IPS-NIHi7 (cell line): ENCODE measurements around the gene AGO4.
"Not testable (repeated sequence)": the region's sequence is repeated elsewhere in the genome, so short reads cannot be mapped to it uniquely, and the experiment has no call there.

ENCODE experiments used
- DNase-seq: peaks from one replicate; pipeline ENCODE4 v3.0.0; 2012; ENCODE audit warnings: mixed read lengths; ENCODE audit errors: extremely low spot score

The AGO4 gene

DNA sequence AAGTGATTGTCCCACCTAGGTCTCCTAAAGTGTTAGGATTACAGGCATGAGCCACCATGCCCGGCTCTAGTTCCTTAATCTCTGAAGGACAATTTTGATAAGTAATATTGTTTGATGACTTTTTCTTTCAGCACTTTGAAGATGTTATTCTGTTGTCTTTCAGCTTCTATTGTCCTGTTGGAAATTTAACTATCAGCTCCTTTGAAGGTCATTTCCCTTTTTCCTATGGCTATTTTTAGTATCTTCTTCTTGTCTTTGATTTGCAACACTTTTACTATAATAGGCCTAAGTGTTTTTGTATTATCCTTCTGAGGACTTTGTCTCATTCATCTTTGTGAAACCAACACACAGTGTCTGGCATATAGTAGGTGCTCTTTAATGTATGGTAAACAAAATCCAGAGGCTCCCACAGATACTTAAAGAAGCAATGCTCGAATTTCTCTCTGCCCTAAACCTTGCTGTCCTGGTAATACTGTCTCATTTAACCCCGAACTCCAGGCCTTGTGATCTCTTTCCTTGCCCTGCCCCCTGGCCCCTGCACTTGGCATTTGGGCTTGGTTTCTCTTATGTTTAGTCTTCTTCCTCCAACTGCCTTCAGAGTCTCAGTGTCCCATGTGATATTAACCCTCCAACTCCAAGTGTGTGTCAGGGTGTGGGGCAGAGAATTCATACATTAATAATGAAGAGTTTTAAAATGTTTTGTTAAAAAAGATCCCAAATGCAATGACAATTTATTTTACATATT is 56.2 kb downstream of the AGO4 start:
- no peak for DNase-seq

DNA sequence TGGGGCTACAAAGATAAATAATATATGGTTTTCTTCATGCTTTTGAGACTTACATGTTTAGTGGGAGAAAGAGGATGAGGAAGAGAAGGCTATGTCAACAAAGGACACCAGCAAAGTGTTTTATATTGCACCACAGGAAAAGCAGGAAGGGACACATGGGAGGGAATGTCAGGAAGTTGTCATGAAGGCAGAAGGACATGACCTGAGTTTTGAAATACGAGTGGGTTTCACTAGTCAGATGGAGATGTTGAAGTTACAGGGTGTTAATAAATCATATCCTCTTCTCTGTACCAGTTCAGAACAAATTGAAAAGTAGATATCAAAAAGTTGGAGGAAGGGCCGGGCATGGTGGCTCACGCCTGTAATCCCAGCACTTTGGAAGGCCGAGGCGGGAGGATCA is 57.0 kb downstream of the AGO4 start:
- no peak for DNase-seq

DNA sequence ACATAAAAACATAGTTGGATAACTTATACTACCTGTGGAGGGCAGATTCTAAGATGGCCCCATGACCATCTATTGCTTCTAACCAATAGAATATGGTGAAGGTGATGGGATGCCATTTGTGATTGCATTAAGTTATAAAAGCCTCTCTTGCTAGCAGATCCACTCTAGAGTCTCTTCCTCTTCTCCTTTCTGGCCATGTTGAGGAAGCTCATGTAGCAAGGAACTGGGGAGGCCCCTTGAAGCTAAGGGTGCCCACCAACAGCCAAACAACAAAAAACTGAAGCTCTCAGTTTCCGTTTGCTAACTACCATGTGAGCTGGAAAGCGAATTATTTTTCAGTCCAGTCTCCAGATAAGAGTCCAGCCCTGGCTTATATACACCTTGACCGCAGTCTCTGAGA is 59.2 kb downstream of the AGO4 start:
- DNase-seq, result no peak

DNA sequence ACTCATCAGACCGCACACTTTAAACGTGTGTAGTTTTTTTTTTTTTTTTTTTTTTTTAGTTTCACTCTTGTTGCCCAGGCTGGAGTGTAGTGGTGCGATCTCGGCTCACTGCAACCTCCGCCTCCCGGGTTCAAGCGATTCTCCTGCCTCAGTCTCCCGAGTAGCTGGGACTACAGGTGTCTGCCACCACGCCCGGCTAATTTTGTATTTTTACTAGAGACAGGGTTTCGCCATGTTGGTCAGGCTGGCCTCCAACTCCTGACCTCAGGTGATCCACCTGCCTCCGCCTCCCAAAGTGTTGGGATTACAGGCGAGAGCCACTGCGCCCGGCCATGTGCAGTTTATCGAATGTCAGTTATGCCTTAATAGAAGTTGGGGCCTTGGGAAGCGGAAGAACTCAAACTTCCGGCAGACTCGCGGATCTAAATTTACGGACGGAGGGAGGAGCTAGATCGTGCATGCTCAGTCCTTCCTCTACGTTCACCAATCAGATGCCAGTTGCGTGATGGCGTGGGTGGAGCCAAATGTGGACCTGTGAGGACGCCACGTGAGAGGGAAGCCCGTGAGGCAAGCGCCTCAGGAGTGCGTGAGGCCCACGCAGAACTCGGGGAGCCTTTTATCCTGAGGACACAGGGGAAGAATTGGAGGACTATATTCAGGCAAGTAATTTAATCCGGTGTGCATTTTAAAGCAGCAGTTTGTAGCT is 61.6 kb downstream of the AGO4 start:
- DNase-seq, result peak; percentile 30

DNA sequence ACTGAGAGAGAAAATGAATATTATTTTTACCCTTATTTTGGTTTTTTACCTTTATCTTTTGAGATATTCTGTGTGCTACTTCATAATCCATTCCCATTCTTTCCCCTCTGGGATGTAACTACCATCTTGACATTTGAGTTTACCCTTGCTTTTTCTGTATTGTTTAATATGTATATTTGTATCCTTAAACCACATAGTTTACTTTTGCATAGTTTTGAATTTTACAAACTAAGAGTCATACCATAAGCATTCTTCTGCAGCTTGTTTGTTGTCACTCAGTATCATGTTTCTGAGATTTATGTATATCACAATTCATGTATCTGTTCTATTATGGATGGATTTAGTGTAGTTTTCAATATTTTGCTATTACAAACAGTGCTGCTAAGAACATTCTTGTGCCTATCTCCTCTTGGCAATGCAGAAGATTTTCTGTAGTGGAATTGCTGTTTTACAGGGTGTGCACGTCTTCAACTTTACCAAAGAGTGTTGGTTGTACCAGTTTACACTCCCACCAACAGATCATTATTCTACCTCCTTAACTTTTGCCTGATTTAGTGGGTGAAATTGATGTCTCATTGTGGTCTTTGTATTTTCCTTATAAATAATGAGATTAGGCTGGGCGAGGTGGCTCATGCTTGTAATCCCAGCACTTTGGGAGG is 63.0 kb downstream of the AGO4 start:
- no peak for DNase-seq

DNA sequence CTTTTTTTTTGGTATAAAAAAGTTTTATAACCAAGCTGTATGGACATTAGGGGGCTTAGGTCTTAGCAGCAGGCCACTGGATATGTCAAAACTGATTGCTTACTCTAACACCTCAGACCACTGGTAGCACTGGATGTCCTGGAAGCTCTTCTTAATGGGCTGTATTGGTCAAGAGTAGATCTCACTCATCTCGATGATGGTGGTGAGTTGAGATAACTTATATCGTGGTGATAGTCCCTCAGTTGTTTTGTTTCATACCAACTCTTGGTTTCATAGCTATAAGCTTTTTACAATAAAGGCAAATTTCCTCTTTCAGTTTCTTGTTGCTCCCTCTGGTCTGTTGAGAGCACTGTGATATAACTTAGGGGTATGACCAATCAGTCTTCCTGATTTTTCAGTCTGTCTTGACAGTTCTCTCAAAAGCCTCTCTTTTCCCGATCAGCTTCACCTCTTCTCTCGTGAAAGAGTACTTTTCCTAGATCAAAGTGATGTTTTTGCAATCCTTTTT is 65.5 kb downstream of the AGO4 start:
- DNase-seq, result no peak

GRCh38 chr1:35874115-35874514 is 66.3 kb downstream of the AGO4 start:
- not testable (repeated sequence) for DNase-seq

DNA sequence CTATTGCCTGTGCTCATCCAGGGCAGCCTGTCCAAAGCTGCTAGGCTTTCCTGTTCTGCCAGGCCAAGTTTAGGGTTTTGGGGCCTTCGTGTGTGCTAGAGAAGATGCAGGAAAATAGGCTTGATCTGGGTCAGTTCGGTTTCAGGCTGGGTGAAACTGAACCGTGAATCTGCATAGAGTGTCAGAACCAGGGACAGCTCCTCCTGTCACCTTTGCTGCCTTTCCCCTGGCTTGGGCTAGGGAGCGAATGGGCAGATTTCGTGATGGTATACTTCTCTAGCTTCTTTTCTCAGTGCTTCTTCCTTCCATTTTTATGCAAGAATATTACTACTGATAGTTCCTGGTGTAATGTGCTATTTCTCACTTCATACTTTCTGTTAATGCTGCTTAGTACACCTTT is 69.2 kb downstream of the AGO4 start:
- DNase-seq, result peak; percentile 77

GRCh38 chr1:35881850-35882273 is 74.0 kb downstream of the AGO4 start:
- no peak for DNase-seq

- DNase-seq, result no peak
These were observed 74.7 kb downstream of the AGO4 start for GRCh38 chr1:35882586-35882944.

GRCh38 chr1:35882945-35883634 is 75.3 kb downstream of the AGO4 start, which contains the start of gene AGO1:
AGO1 (plus strand) TSS chr1:35883209; CDS start chr1:35883422, 213 bp downstream.
- DNase-seq, result peak; percentile 100

GRCh38 chr1:35883635-35884101 is 75.9 kb downstream of the AGO4 start:
- peak; percentile 85 for DNase-seq

DNA sequence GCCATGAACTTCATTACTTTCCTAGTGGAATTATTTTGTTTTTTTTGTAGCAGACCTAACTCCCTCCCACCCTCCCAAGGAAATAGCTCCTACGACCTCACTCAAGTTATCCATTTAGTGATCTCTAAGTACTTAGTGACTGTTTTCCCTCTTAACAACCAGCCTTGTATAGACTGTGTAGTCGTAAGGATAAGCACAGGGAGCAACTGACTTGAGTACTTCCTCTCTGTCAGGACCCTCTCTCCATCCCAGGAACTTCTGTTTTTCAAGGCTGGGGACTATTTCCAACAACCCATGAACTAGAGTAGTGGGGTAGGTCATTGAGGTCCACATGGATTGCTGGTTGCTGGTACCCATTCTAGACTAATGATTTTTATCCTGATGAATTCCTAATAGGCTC is 77.1 kb downstream of the AGO4 start:
- no peak for DNase-seq

DNA sequence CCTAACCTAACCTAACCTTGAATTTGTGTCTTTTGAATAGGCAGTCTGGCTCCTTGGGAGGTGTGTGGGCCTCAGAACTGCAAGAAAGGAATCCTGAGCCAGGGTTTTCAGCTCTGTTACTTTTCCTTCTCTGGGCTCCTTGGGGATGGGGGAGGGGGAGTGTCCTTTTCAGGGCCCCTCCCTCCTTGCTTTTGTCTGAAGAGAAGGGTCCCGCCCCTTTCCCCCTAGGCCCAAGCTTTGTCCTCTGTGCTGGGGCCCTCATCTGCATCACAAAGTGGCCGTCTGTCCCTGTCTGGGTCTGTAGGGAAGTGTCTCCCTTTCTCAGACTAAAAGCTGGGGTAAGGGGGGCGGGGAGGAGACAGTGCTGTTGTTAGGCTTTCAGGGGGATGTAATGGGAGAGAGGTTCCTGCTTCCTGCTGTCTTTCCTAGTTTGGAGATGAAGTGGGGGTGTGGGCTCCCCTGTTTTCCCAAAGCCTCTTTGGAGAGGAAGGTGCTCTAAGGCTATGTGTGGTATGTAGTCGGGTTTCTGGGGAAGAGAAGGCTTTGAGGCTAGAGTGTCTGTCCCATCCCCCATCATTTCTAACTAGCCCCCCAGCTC is 78.2 kb downstream of the AGO4 start:
- peak; percentile 94 for DNase-seq

- DNase-seq, result peak; percentile 65
These were observed 79.0 kb downstream of the AGO4 start for GRCh38 chr1:35886577-35887431.

GRCh38 chr1:35887508-35887907 is 79.7 kb downstream of the AGO4 start:
- no peak for DNase-seq

DNA sequence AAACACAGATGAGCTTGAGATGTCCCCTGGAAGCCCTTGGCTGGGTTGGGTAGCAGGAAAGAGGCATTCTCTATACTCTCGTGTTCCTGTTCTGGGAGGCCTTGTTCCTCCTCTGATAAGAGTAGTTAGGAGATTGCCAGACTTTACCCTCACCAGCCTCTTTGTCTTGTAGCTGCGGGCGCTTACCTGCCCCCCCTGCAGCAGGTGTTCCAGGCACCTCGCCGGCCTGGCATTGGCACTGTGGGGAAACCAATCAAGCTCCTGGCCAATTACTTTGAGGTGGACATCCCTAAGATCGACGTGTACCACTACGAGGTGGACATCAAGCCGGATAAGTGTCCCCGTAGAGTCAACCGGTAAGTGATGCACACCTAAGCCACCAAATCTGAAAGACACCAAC is 80.4 kb downstream of the AGO4 start:
- DNase-seq, result no peak

DNA sequence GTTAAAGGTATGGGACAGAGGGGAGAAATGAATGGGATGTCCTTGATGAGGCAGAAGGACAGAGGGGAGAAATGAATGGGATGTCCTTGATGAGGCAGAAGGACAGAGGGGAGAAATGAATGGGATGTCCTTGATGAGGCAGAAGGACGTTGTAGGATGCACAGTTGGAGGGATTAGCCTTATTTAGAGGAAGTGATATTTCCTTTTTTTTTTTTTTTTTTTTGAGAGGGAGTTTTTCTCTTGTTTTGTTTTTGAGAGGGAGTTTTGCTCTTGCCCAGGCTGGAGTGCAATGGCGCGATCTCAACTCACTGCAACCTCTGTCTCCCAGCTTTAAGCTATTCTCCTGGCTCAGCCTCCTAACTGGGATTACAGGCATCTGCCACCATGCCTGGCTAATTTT is 81.2 kb downstream of the AGO4 start:
- not testable (repeated sequence) for DNase-seq

DNA sequence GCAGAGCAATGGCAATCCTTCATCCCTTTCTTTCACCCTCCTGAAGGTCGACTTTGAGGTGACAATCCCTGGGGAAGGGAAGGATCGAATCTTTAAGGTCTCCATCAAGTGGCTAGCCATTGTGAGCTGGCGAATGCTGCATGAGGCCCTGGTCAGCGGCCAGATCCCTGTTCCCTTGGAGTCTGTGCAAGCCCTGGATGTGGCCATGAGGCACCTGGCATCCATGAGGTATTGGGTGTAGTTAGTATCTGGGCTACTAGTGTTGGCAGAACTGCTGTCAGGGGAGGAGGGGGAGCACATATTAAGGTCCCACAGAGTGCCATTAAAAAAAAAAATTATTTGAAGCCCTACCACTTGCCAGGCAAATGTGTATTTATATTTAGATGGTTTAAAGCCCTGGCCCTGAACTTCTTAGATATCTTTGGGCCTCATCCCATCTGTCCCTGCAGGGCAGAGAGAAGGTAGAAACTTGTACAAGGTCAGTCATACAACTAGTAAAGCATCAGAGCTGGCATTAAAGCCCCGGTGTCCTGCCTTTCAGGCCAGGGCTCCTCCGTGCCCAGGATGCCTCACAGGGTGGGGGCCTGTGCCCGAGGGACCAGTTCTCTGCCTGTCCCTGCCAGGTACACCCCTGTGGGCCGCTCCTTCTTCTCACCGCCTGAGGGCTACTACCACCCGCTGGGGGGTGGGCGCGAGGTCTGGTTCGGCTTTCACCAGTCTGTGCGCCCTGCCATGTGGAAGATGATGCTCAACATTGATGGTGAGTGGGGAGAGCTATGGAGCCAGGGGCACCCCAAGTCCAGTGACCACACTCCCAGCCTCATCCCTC is 85.4 kb downstream of the AGO4 start:
- no peak for DNase-seq

GRCh38 chr1:35894183-35894582 is 86.4 kb downstream of the AGO4 start:
- no peak for DNase-seq
